GM12875 (cell line): ENCODE results near the gene EPC2.

Source experiments
- H3K4me3 ChIP-seq: one replicate; pipeline ENCODE4 v1.5.1; 2011; ENCODE audit warnings: low read depth, low read length, control low read depth
- TF ChIP-seq, protein P1 (sequence below): IDR thresholded peaks from 2 replicates; pipeline ENCODE4 v1.5.1; 2011; ENCODE audit warnings: low read depth, mild to moderate bottlenecking, control low read depth, inconsistent platforms, low read length, moderate library complexity, borderline replicate concordance; ENCODE audit not compliant: insufficient read depth

The EPC2 gene

DNA sequence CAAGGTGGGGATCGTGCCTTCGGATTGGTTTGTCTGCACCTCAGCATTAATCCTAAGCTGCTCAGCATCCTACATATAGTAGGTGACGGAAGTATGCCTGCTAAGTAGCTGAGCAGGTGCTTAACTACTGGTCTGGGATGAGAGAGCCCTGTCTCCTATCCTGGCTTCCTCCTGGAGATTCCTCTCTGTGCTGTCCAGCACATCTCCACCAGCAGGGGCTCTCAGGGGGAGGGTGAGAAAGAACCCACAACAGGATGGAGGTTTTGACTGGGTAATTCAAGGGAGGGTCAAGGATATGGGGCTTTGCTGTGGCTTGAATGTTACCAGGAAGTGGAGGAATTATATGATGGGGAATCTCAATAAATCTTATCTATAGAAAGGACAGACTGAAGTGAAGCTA is 185.1 kb downstream of the EPC2 start:
- H3K4me3 ChIP-seq, result no peak overlapping the region
- TF ChIP-seq, protein P1, sequence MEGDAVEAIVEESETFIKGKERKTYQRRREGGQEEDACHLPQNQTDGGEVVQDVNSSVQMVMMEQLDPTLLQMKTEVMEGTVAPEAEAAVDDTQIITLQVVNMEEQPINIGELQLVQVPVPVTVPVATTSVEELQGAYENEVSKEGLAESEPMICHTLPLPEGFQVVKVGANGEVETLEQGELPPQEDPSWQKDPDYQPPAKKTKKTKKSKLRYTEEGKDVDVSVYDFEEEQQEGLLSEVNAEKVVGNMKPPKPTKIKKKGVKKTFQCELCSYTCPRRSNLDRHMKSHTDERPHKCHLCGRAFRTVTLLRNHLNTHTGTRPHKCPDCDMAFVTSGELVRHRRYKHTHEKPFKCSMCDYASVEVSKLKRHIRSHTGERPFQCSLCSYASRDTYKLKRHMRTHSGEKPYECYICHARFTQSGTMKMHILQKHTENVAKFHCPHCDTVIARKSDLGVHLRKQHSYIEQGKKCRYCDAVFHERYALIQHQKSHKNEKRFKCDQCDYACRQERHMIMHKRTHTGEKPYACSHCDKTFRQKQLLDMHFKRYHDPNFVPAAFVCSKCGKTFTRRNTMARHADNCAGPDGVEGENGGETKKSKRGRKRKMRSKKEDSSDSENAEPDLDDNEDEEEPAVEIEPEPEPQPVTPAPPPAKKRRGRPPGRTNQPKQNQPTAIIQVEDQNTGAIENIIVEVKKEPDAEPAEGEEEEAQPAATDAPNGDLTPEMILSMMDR, result no peak

DNA sequence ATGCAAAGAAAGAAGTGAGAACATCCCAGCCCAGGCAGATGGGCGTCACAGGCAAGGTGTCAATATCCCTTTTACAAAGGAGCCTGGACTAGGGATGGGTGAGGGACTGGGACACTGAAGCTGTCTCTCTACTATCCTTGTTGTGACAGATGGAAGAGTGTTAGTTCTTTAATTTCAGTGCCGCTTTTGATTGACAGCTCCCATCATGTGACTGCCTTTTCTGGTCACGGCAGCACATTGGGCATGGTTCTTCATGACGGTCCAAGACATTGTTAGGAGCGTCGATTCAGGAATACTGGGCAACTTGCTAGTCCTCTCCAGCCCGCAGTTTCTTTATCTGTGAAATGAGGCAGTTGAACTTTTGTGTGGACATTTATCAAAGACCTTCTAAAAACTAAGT is 188.1 kb downstream of the EPC2 start:
- TF ChIP-seq, protein P1, result no peak
- no peak overlapping the region for H3K4me3 ChIP-seq
